ENCODE data around the gene GSTCD. TPM values are rescaled to one million over a fixed set of nuclear protein-coding genes. Genes with fewer than 3 reads are reported as not detected.

Gene GSTCD
- total and polyA plus RNA-seq, 9 of the 15 experiments (the other 6 are each of a cell fraction or from before 2014, with no cell fraction given), result 4.5 to 36.3 (median 16.0) TPM

DNA sequence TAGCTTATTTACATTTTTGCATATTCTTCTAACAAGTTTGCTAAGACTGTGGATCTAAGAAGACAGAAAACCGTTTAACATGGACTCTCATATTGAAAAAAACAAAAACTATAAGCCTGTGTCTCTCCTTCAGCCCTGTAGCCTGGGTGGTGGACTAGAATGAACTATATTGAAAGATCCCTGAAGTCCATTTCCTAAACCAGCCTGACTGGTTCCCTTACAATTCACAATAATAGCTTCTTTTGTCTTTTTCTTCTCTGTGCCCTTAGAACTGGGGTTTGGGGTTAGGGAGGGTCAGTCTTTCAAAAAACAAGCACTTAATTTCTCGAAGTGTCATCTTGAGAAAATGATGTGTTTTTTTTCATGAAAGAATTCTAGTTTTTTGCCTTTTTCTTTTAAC is 59.0 kb downstream of the GSTCD start:
- H3K9me3 ChIP-seq (replicated peaks; ENCODE audit: control insufficient read depth, insufficient read depth, low read depth, low read length), result no peaks in the 10 kb centered on the region
- in situ Hi-C loops (cut with MboI) (no loop called here), intact Hi-C loops (cut with micrococcal nuclease) (no loop called here)
- TF ChIP-seq ZNF431 (CRISPR knock-in tag; IDR thresholded peaks at IDR 0.05) (no peak), RBFOX2 (IDR thresholded peaks at IDR 0.05; ENCODE audit: low read depth, low read length) (no peak), MAFK (IDR thresholded peaks at IDR 0.05; ENCODE audit: low read length) (no peak), ZBTB33 (CRISPR knock-in tag; IDR thresholded peaks at IDR 0.05) (no peak), SPI1 (IDR thresholded peaks at IDR 0.05; ENCODE audit: borderline replicate concordance, low read depth, low read length) (no peak), ZNF12 (CRISPR knock-in tag; IDR thresholded peaks at IDR 0.05) (no peak), PHF8 (IDR thresholded peaks at IDR 0.05; ENCODE audit: borderline replicate concordance, low read length) (no peak), ZNF586 (CRISPR knock-in tag; conservative IDR thresholded peaks at IDR 0.05) (no peak)
- DNase-seq (ENCODE audit: extremely low read depth in 1 of 4, low spot score in 3 of 4), result no peak
- no peaks in the 10 kb centered on the region for H3K79me2 ChIP-seq (ENCODE audit: control insufficient read depth, insufficient read depth, low read length)
- no peak for ATAC-seq
- no peaks in the 10 kb centered on the region for H3K36me3 ChIP-seq (ENCODE audit: control insufficient read depth, insufficient read depth, low read length)
- no peaks in the 10 kb centered on the region for H3K9me1 ChIP-seq (ENCODE audit: control insufficient read depth, insufficient read depth, low read length)
- H4K20me1 ChIP-seq (replicated peaks; ENCODE audit: control insufficient read depth, insufficient read depth, low read length), result no peaks in the 10 kb centered on the region
- no peaks in the 10 kb centered on the region for H3K27me3 ChIP-seq (ENCODE audit: control insufficient read depth in 2 of 2, insufficient read depth in 2 of 2, low read length in 2 of 2)
- peaks cover 0 to 2% of the 10 kb centered on the region in 2 experiments; a peak in 2 of 5 replicates for H3K4me1 ChIP-seq (replicated peaks in 1 of 2; ENCODE audit: control insufficient read depth in 2 of 2, insufficient read depth in 2 of 2, low read length in 2 of 2)
- no peak overlapping the region for H3K9ac ChIP-seq (ENCODE audit: insufficient read depth in 1 of 2, low read depth in 2 of 2, low read length in 2 of 2)
- no peak overlapping the region for H3K4me2 ChIP-seq (ENCODE audit: insufficient read depth, low read length)
- no peak overlapping the region for H3K4me3 ChIP-seq
- BruUV-seq (replicated peaks), result no TSS peak
- H2AFZ ChIP-seq (ENCODE audit: low read depth, low read length), result no peak overlapping the region
- 67% methylated on average over 2 of the region's 2 CpGs for WGBS (ENCODE audit: insufficient coverage, low coverage, missing lambda C conversion rate)
- FAIRE-seq, result no peak
- POLR2A ChIA-PET, result no interaction called here
- CTCF ChIA-PET (ENCODE audit: low intra/inter-chr PET ratio), result no interaction called here
- H3K27ac ChIP-seq (ENCODE audit: extremely low read depth, low read depth, low read length), result no peak overlapping the region
